Hepatic stellate cell (primary cell): ENCODE results near the gene TEX2.
"Not testable (repeated sequence)": the region's sequence is repeated elsewhere in the genome, so short reads cannot be mapped to it uniquely, and the experiment has no call there.

ENCODE experiments used
- DNase-seq: peaks from one replicate; pipeline ENCODE4 v3.0.0; 2011; ENCODE audit warnings: low spot score

The TEX2 gene

GRCh38 chr17:64134216-64134970 is 128.7 kb downstream of the TEX2 start:
- no peak for DNase-seq

GRCh38 chr17:64133546-64134215 is 129.4 kb downstream of the TEX2 start:
- DNase-seq = peak; percentile 70

GRCh38 chr17:64131606-64132270 is 131.3 kb downstream of the TEX2 start:
- DNase-seq = no peak

- no peak for DNase-seq
These were observed 132.5 kb downstream of the TEX2 start for GRCh38 chr17:64130559-64131001.

- peak; percentile 89 for DNase-seq
These were observed 133.1 kb downstream of the TEX2 start, which contains the start of gene ERN1 for GRCh38 chr17:64129765-64130558. TSS of gene ERN1 (minus strand) at chr17:64130144. CDS start at chr17:64130029, 115 bp downstream.

GRCh38 chr17:64129515-64129764 is 133.6 kb downstream of the TEX2 start:
- DNase-seq = no peak

- DNase-seq = no peak
These were observed 134.1 kb downstream of the TEX2 start for GRCh38 chr17:64128787-64129514.

GRCh38 chr17:64126918-64127317 is 136.1 kb downstream of the TEX2 start:
- no peak for DNase-seq

- DNase-seq = no peak
These were observed 137.1 kb downstream of the TEX2 start for GRCh38 chr17:64125937-64126336.

GRCh38 chr17:64124609-64125008 is 138.5 kb downstream of the TEX2 start:
- no peak for DNase-seq

- DNase-seq = no peak
These were observed 139.9 kb downstream of the TEX2 start for GRCh38 chr17:64123114-64123513.

GRCh38 chr17:64120972-64121786 is 141.9 kb downstream of the TEX2 start:
- DNase-seq = not testable (repeated sequence)

GRCh38 chr17:64120159-64120810 is 142.8 kb downstream of the TEX2 start:
- DNase-seq = no peak

GRCh38 chr17:64117981-64118979 is 144.8 kb downstream of the TEX2 start:
- DNase-seq = no peak

GRCh38 chr17:64115822-64116534 is 147.1 kb downstream of the TEX2 start:
- peak; percentile 49 for DNase-seq

GRCh38 chr17:64115043-64115698 is 147.9 kb downstream of the TEX2 start:
- DNase-seq = no peak

GRCh38 chr17:64113006-64113405 is 150.1 kb downstream of the TEX2 start:
- DNase-seq = no peak

- DNase-seq = no peak
These were observed 151.2 kb downstream of the TEX2 start for GRCh38 chr17:64111831-64112230.
